Thyroid gland (tissue), 4 donors: ENCODE measurements around the gene PPEF1. TPM values are rescaled to one million over a fixed set of nuclear protein-coding genes. Genes with fewer than 3 reads are reported as not detected.

Experiments
- DNase-seq, 2 donors: peaks; one replicate each; pipeline ENCODE4 v3.0.0-alpha.2; 2019
- H3K27ac ChIP-seq, 3 donors: fragments of 200-600 bp; sonication (generic); 1 replicate in 2 of 3; 2 replicates in 1 of 3; pipeline ENCODE4 v1.5.1; 2016 to 2019; ENCODE audit warnings: mild to moderate bottlenecking in 1 of 3, moderate library complexity in 1 of 3
- H3K27me3 ChIP-seq: fragments of 200-600 bp; sonication (generic); one replicate; pipeline ENCODE4 v1.5.1; 2019
- H3K36me3 ChIP-seq, 2 donors: fragments of 200-600 bp; sonication (generic); one replicate each; pipeline ENCODE4 v1.5.1; 2016 to 2019
- H3K4me1 ChIP-seq, 2 donors: fragments of 200-600 bp; sonication (generic); one replicate each; pipeline ENCODE4 v1.5.1; 2017 to 2019
- H3K4me3 ChIP-seq, 3 donors: fragments of 200-600 bp; sonication (generic); replicated peaks in 1 of 3; 1 replicate in 2 of 3; 2 replicates in 1 of 3; pipeline ENCODE4 v1.5.1; 2016; ENCODE audit warnings: mild to moderate bottlenecking in 1 of 3
- H3K9me3 ChIP-seq: fragments of 200-600 bp; sonication (generic); one replicate; pipeline ENCODE4 v1.5.1; 2017
- CTCF ChIP-seq, 6 experiments: fragments of 200-600 bp in 3 of 6; fragments of 450-650 bp in 3 of 6; sonication (generic) in 3 of 6; IDR thresholded peaks; one replicate each; pipeline ENCODE4 v1.5.1; 2016 to 2019; ENCODE audit warnings: antibody characterized with exemption in 6 of 6, mild to moderate bottlenecking in 2 of 6, inconsistent platforms in 1 of 6, moderate library complexity in 1 of 6
- POLR2A ChIP-seq, 2 donors: fragments of 450-650 bp; IDR thresholded peaks; one replicate each; pipeline ENCODE4 v1.6.1; 2017; ENCODE audit warnings: antibody characterized with exemption in 2 of 2, mild to moderate bottlenecking in 2 of 2, moderate library complexity in 1 of 2
- WGBS, 2 donors: methylation state at CpG; one replicate each; pipeline ENCODE4 v1.1.5; 2017; 5-methylcytosine and 5-hydroxymethylcytosine counted together
- intact Hi-C: fragments of 100-400 bp; cut with DNase I; formaldehyde crosslinking; loops from one replicate; pipeline ENCODE4 v1.15.1; 2023
- total RNA-seq, 4 donors: library from RNA; depleted of rRNA; stranded (reverse); fragments of >200 nt; gene quantifications; one replicate each; pipeline ENCODE4 v1.2.3, GENCODE V29; 2016

The PPEF1 gene, protein sequence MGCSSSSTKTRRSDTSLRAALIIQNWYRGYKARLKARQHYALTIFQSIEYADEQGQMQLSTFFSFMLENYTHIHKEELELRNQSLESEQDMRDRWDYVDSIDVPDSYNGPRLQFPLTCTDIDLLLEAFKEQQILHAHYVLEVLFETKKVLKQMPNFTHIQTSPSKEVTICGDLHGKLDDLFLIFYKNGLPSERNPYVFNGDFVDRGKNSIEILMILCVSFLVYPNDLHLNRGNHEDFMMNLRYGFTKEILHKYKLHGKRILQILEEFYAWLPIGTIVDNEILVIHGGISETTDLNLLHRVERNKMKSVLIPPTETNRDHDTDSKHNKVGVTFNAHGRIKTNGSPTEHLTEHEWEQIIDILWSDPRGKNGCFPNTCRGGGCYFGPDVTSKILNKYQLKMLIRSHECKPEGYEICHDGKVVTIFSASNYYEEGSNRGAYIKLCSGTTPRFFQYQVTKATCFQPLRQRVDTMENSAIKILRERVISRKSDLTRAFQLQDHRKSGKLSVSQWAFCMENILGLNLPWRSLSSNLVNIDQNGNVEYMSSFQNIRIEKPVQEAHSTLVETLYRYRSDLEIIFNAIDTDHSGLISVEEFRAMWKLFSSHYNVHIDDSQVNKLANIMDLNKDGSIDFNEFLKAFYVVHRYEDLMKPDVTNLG
- total RNA-seq, result 1 to 10 TPM in 1 of 4 donors, under 1 TPM in 1, not detected in 2; 0.22 to 2.0 TPM

DNA sequence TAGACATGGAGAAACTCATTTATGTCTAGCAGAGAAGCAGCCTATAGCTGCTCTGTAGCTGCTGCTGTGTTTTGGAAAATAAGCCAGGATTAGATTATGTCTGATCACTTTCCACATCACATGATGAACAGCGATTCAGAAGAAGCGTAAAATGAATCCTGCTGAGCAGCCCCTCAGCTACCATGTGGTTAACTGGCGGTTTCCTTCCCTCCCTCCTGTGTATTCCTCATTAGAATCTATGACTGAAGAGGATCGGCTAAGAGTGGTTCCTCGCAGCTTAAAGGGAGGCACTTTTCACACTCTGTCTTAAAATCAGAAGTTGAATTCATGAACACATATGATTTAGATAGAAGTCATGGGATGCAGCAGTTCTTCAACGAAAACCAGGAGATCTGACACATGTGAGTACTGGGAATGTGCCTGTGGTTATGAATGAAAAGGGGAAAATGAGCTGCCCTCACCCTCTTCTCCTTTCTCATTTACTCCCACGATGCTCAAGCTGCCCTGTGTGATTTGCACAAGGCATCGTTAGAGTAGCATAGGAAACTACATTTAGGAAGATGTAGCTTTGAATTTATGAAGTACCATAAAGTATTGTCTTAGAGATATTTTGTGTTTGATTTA is at the start of gene PPEF1:
Gene PPEF1, plus strand, starts transcription at position 220 of the 624 bp plus-strand sequence. Its CDS starts 136 bp downstream, at position 356.
- no peak within 1 kb of the TSS for H3K27ac ChIP-seq
- TF ChIP-seq POLR2A (IDR thresholded peaks at IDR 0.05) (no peak), CTCF (IDR thresholded peaks at IDR 0.05) (no peak)
- no peak for DNase-seq
- no peaks in the 10 kb centered on the region for H3K9me3 ChIP-seq
- no peaks in the 10 kb centered on the region for H3K4me1 ChIP-seq
- WGBS, 2 donors, result 59 to 62% methylated on average over 8 of the region's 8 CpGs
- intact Hi-C loops, result no loop called here
- no peaks in the 10 kb centered on the region for H3K27me3 ChIP-seq
- H3K4me3 ChIP-seq, result no peak within 1 kb of the TSS
- H3K36me3 ChIP-seq, result no peaks in the 10 kb centered on the region

DNA sequence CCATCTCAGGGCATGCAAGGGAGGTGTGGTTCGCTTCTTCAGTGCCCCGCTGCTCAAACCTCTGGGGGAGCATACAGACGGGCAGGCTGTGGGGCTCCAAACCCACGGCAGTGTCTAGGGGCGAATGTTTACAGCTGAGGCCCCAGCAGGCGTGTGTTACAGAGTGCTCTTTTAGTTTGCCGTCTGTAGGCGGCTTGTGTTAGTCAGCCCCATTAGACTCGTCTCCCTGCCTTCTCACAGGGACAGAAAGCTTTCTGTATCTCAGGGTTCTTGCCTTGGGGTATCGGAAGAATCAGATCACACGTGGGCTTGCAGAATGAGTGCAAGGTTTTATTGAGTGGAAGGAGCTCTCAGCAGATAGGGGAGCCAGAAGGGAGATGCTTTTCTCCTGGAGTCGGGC is 46.2 kb upstream of the PPEF1 start:
- no peak overlapping the region for H3K27ac ChIP-seq
- no peak for DNase-seq
- no peaks in the 10 kb centered on the region for H3K36me3 ChIP-seq
- H3K9me3 ChIP-seq, result no peaks in the 10 kb centered on the region
- TF ChIP-seq CTCF (IDR thresholded peaks at IDR 0.05) (no peak), POLR2A (IDR thresholded peaks at IDR 0.05) (no peak)
- H3K4me3 ChIP-seq, result no peak overlapping the region
- WGBS, 2 donors, result 90 to 93% methylated on average over 3 to 9 of the region's 12 CpGs
- H3K27me3 ChIP-seq, result no peaks in the 10 kb centered on the region
- H3K4me1 ChIP-seq, result no peaks in the 10 kb centered on the region
- intact Hi-C loops, result no loop called here

DNA sequence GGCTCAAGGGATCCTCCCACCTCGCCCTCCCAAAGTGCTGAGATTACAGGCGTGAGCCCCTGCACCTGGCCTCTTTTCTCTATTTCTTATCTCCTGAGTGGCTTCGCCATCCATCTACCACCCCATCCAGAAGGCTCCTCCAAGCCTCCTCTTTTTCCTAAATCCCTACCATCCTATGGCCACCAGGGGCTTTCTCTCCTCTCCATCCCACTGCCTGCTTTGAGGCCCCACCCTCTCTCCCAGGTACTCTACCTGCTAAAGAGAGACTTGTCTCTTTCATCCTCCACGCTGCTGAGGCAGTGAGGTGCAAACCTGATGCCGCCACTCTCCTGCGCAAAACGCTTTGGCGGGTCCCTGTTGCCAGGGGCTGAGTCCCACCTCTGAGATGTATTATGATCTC is 42.5 kb upstream of the PPEF1 start:
- intact Hi-C loops, result no loop called here
- TF ChIP-seq POLR2A (IDR thresholded peaks at IDR 0.05), result no peak
- no peak for TF ChIP-seq CTCF (IDR thresholded peaks at IDR 0.05)
- DNase-seq, result no peak
- no peaks in the 10 kb centered on the region for H3K36me3 ChIP-seq
- no peaks in the 10 kb centered on the region for H3K27me3 ChIP-seq
- H3K9me3 ChIP-seq, result no peaks in the 10 kb centered on the region
- H3K4me1 ChIP-seq, result no peaks in the 10 kb centered on the region
- no peak overlapping the region for H3K27ac ChIP-seq
- no peak overlapping the region for H3K4me3 ChIP-seq
- WGBS, 2 donors, result 86 to 90% methylated on average over 8 of the region's 8 CpGs

DNA sequence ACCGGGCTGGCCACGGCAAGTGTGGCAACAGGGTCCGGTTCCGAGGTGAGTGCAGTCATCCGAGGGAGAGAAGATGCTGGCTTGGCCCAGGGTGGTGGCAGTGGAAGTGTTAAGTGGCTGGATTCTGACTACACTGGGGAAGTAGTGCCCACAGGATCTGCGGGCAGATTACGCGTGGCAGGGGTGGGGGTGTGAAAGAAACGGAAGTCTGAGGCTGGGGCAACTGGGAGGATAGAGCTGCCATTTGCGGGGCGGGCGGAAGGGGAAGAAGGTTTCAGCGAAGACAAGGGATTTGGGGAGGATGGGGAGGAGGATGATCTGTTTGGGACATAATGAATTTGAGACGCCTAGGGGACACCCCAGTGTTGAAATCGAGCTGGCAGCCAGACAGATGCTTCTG is 40.8 kb upstream of the PPEF1 start:
- DNase-seq, result no peak
- Histone ChIP-seq H3K27ac (no peak overlapping the region), H3K4me1 (no peaks in the 10 kb centered on the region), H3K36me3 (no peaks in the 10 kb centered on the region), H3K27me3 (no peaks in the 10 kb centered on the region), H3K9me3 (no peaks in the 10 kb centered on the region), H3K4me3 (no peak overlapping the region)
- TF ChIP-seq CTCF (IDR thresholded peaks at IDR 0.05) (no peak), POLR2A (IDR thresholded peaks at IDR 0.05) (no peak)
- intact Hi-C loops, result no loop called here
- 90 to 93% methylated on average over 14 to 15 of the region's 15 CpGs for WGBS, 2 donors
